HCT116 (cell line): Measurements from ENCODE around the gene PRR12.

Source experiments
- EZH2 ChIP-seq: fragments of 200-600 bp; sonication (generic); IDR thresholded peaks from 2 replicates; pipeline ENCODE4 v1.6.1; 2017; ENCODE audit warnings: antibody characterized with exemption, mixed run types
- POLR2A ChIP-seq: IDR thresholded peaks from 2 replicates; pipeline ENCODE4 v1.7.0; 2011; ENCODE audit warnings: borderline replicate concordance; ENCODE audit not compliant: insufficient read depth, insufficient read length; ENCODE audit errors: extremely low read depth
- SIN3A ChIP-seq: IDR thresholded peaks from 2 replicates; pipeline ENCODE4 v1.6.1; 2012; ENCODE audit warnings: low read depth
- SP1 ChIP-seq: IDR thresholded peaks from 2 replicates; pipeline ENCODE4 v1.6.1; 2012; ENCODE audit warnings: low read depth
- TF ChIP-seq, protein P1 (sequence below): IDR thresholded peaks from 2 replicates; pipeline ENCODE4 v1.6.1; 2012
- TF ChIP-seq, protein P2 (sequence below): IDR thresholded peaks from 2 replicates; pipeline ENCODE4 v1.6.1; 2012
- TF ChIP-seq, protein P3 (sequence below), 3 experiments: fragments of 200-600 bp in 1 of 3; sonication (generic) in 1 of 3; IDR thresholded peaks in 2 of 3; conservative IDR thresholded peaks in 1 of 3; 2 replicates each; pipeline ENCODE4 v1.5.1; 2012 to 2017; ENCODE audit warnings: low read depth in 2 of 3, low read length in 2 of 3, antibody characterized with exemption in 1 of 3, borderline replicate concordance in 1 of 3, control low read depth in 1 of 3, mild to moderate bottlenecking in 1 of 3, mixed read lengths in 1 of 3, mixed run types in 1 of 3, moderate library complexity in 1 of 3; ENCODE audit not compliant: insufficient read depth in 1 of 3

DNA sequence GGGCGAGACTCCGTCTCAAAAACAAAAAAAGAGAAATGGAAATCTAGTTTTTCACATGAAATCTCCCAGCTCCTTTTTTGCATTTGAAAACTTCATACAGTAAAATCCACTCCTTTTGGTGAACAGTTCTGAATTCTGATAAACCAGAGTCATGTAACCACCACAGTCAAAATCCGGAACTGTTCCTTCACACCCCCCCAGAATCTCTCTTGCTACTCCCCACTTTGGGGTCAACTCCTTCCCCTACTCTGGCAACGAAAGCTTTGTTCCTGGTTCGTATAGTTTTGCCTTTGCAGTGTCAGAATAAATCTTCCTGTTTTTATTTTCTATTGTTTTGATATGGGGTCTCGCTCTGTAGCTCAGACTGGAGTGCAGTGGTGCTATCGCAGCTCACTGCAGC is 39.5 kb upstream of the PRR12 start:
- TF ChIP-seq, protein P1, sequence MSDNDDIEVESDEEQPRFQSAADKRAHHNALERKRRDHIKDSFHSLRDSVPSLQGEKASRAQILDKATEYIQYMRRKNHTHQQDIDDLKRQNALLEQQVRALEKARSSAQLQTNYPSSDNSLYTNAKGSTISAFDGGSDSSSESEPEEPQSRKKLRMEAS, result no peak
- TF ChIP-seq POLR2A (no peak), EZH2 (no peak), SIN3A (no peak), SP1 (no peak)
- TF ChIP-seq, protein P2, sequence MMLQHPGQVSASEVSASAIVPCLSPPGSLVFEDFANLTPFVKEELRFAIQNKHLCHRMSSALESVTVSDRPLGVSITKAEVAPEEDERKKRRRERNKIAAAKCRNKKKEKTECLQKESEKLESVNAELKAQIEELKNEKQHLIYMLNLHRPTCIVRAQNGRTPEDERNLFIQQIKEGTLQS, result no peak
- TF ChIP-seq, protein P3, sequence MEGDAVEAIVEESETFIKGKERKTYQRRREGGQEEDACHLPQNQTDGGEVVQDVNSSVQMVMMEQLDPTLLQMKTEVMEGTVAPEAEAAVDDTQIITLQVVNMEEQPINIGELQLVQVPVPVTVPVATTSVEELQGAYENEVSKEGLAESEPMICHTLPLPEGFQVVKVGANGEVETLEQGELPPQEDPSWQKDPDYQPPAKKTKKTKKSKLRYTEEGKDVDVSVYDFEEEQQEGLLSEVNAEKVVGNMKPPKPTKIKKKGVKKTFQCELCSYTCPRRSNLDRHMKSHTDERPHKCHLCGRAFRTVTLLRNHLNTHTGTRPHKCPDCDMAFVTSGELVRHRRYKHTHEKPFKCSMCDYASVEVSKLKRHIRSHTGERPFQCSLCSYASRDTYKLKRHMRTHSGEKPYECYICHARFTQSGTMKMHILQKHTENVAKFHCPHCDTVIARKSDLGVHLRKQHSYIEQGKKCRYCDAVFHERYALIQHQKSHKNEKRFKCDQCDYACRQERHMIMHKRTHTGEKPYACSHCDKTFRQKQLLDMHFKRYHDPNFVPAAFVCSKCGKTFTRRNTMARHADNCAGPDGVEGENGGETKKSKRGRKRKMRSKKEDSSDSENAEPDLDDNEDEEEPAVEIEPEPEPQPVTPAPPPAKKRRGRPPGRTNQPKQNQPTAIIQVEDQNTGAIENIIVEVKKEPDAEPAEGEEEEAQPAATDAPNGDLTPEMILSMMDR (IDR thresholded peaks at IDR 0.05 in 2 of 3, conservative IDR thresholded peaks at IDR 0.05 in 1 of 3; ENCODE audit: borderline replicate concordance in 1 of 3, insufficient read depth in 1 of 3, low read depth in 2 of 3, low read length in 2 of 3), result no peak
